Neural cell (in vitro differentiated cells): Measurements from ENCODE around the gene NUP133. TPM values are rescaled to one million over a fixed set of nuclear protein-coding genes. Genes with fewer than 3 reads are reported as not detected.

Experiments
- H2AFZ ChIP-seq: fragments of 200-600, 300-800 bp; sonication (generic), shearing (Covaris generic); 2 replicates; pipeline ENCODE4 v1.6.0; 2014; ENCODE audit warnings: low read depth, mild to moderate bottlenecking, antibody characterized with exemption, low read length, moderate library complexity
- H3F3A ChIP-seq: fragments of 200-600 bp; shearing (Covaris generic); 2 replicates; pipeline ENCODE4 v1.6.1; 2016; ENCODE audit warnings: mild to moderate bottlenecking, moderate library complexity, mixed read lengths, antibody characterized with exemption, low read length; ENCODE audit not compliant: insufficient read depth, poor library complexity, severe bottlenecking
- H3K27ac ChIP-seq: fragments of 200-600, 300-800 bp; sonication (generic), shearing (Covaris generic); 2 replicates; pipeline ENCODE4 v1.5.1; 2014; ENCODE audit warnings: mild to moderate bottlenecking, low read length, moderate library complexity
- H3K27me3 ChIP-seq: fragments of 300-800, 200-600 bp; sonication (generic), shearing (Covaris generic); 2 replicates; pipeline ENCODE4 v1.6.0; 2014; ENCODE audit warnings: mild to moderate bottlenecking, low read depth, low read length, moderate library complexity; ENCODE audit not compliant: insufficient read depth
- H3K36me3 ChIP-seq: fragments of 300-800, 200-600 bp; sonication (generic), shearing (Covaris generic); 2 replicates; pipeline ENCODE4 v1.5.1; 2014; ENCODE audit warnings: mild to moderate bottlenecking, antibody characterized with exemption, low read length, moderate library complexity; ENCODE audit not compliant: insufficient read depth
- H3K4me2 ChIP-seq: fragments of 300-800, 200-600 bp; sonication (generic), shearing (Covaris generic); 2 replicates; pipeline ENCODE4 v1.6.0; 2014; ENCODE audit warnings: mild to moderate bottlenecking, low read length
- H3K4me3 ChIP-seq: fragments of 300-800, 200-600 bp; sonication (generic), shearing (Covaris generic); 2 replicates; pipeline ENCODE4 v1.5.1; 2014; ENCODE audit warnings: mild to moderate bottlenecking, low read length, moderate library complexity
- H3K79me2 ChIP-seq: fragments of 200-600 bp; shearing (Covaris generic); replicated peaks from 2 replicates; pipeline ENCODE4 v1.6.0; 2014; ENCODE audit warnings: mild to moderate bottlenecking, low read length, moderate library complexity; ENCODE audit not compliant: insufficient read depth
- H3K9ac ChIP-seq: fragments of 300-800, 200-600 bp; sonication (generic), shearing (Covaris generic); 2 replicates; pipeline ENCODE4 v1.6.1; 2016; ENCODE audit warnings: mild to moderate bottlenecking, low read length, mixed read lengths
- H3K9me2 ChIP-seq: fragments of 200-600 bp; shearing (Covaris generic); 2 replicates; pipeline ENCODE4 v1.6.1; 2016; ENCODE audit warnings: mild to moderate bottlenecking, low read length, mixed read lengths; ENCODE audit not compliant: insufficient read depth
- H3K9me3 ChIP-seq: fragments of 200-600, 300-800 bp; sonication (generic), shearing (Covaris generic); 2 replicates; pipeline ENCODE4 v1.6.1; 2016; ENCODE audit warnings: mild to moderate bottlenecking, mixed run types, low read length, moderate library complexity, mixed read lengths
- H4K20me1 ChIP-seq: fragments of 200-600 bp; shearing (Covaris generic); 2 replicates; pipeline ENCODE4 v1.6.1; 2016; ENCODE audit warnings: mild to moderate bottlenecking, mixed run types; ENCODE audit not compliant: insufficient read depth
- EP300 ChIP-seq: fragments of 450-650 bp; conservative IDR thresholded peaks from 2 replicates; pipeline ENCODE4 v1.6.1; 2014; ENCODE audit warnings: antibody characterized with exemption, mild to moderate bottlenecking, moderate library complexity; ENCODE audit not compliant: poor library complexity, severe bottlenecking
- EZH2 ChIP-seq: fragments of 200-600, 300-800 bp; shearing (Covaris generic), sonication (generic); IDR thresholded peaks from 2 replicates; pipeline ENCODE4 v1.6.1; 2014; ENCODE audit warnings: antibody characterized with exemption, low read length, borderline replicate concordance, mild to moderate bottlenecking; ENCODE audit not compliant: insufficient read depth, poor library complexity, severe bottlenecking
- MXI1 ChIP-seq: fragments of 450-650 bp; conservative IDR thresholded peaks from 2 replicates; pipeline ENCODE4 v1.6.1; 2014; ENCODE audit warnings: antibody characterized with exemption, mild to moderate bottlenecking; ENCODE audit not compliant: poor library complexity, severe bottlenecking
- POLR2AphosphoS5 ChIP-seq: IDR thresholded peaks from 2 replicates; pipeline ENCODE4 v1.6.1; 2012
- RAD21 ChIP-seq: fragments of 450-650 bp; conservative IDR thresholded peaks from 2 replicates; pipeline ENCODE4 v1.6.1; 2014; ENCODE audit warnings: antibody characterized with exemption, mild to moderate bottlenecking, moderate library complexity
- SMC3 ChIP-seq: fragments of 450-650 bp; conservative IDR thresholded peaks from 2 replicates; pipeline ENCODE4 v1.6.1; 2014; ENCODE audit warnings: antibody characterized with exemption, mild to moderate bottlenecking, moderate library complexity; ENCODE audit not compliant: poor library complexity
- TAF1 ChIP-seq: IDR thresholded peaks from 2 replicates; pipeline ENCODE4 v1.6.1; 2012; ENCODE audit warnings: low read depth
- polyA plus RNA-seq: library from polyadenylated mRNA; depleted of rRNA; stranded (reverse); fragments of >200 nt; gene quantifications from 2 replicates; pipeline ENCODE4 v1.2.3, GENCODE V29; 2014
- TF ChIP-seq, protein P1 (sequence below): fragments of 450-650 bp; IDR thresholded peaks from 2 replicates; pipeline ENCODE4 v1.5.1; 2014; ENCODE audit warnings: antibody characterized with exemption, mild to moderate bottlenecking, moderate library complexity; ENCODE audit not compliant: poor library complexity, severe bottlenecking
- TF ChIP-seq, protein P2 (sequence below): IDR thresholded peaks from 2 replicates; pipeline ENCODE4 v1.6.1; 2012; ENCODE audit warnings: borderline replicate concordance

Gene NUP133
- polyA plus RNA-seq, 1 donor from 2014 or later = 73.4 TPM

DNA sequence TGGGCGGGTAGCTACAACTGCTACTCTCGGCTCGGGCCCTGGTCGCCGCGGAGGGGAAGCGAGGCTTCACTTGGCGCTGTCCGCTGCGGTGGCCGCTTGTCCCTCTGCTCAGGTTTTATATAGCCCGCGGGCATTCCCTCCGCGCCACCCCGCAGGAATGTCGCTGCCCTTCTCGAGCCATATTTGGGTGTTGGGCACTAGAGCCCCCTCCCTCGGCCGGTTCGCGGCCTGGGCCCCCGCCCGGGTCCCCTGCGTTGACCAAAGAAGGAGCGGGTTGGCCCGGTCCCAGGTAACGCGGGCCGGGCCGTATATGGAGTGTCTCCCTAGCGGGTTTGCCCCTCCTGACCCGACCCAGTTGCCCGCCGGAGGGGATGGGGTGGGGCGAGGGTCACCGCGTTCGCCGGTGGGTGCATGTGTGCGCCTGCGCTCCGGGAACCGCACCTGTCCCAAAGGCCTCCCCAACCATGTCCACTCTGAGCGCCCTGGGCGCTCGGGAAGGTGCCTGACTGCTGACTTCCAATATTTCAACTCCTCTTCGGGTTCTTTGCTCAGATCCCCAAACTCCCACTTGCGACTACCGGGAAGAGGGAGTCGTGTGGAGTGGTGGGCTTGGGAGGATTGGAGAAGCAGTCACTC lies 74.0 kb downstream of the NUP133 start, which contains the start of gene ACTA1:
TSS of gene ACTA1 (minus strand) at position 90 of the 636 bp plus-strand sequence. CDS start 979 bp downstream, outside the sequence.
- Histone ChIP-seq H3K4me2 (no peak within 1 kb of the TSS), H3K36me3 (no peaks in the 10 kb centered on the region), H3K27me3 (peaks cover 62% of the 10 kb centered on the region), H3K9me3 (no peaks in the 10 kb centered on the region), H3K9ac (no peak within 1 kb of the TSS), H3K9me2 (no peaks in the 10 kb centered on the region), H3K4me3 (peak within 1 kb of the TSS; percentile 55), H3K27ac (no peak within 1 kb of the TSS), H3K79me2 (no peaks in the 10 kb centered on the region), H4K20me1 (no peaks in the 10 kb centered on the region), H3F3A (no peaks in the 10 kb centered on the region), H2AFZ (no peak within 1 kb of the TSS)
- TF ChIP-seq EP300 = no peak
- no peak for TF ChIP-seq MXI1
- no peak for TF ChIP-seq SMC3
- peak; percentile 53 for TF ChIP-seq EZH2
- TF ChIP-seq, protein P1, sequence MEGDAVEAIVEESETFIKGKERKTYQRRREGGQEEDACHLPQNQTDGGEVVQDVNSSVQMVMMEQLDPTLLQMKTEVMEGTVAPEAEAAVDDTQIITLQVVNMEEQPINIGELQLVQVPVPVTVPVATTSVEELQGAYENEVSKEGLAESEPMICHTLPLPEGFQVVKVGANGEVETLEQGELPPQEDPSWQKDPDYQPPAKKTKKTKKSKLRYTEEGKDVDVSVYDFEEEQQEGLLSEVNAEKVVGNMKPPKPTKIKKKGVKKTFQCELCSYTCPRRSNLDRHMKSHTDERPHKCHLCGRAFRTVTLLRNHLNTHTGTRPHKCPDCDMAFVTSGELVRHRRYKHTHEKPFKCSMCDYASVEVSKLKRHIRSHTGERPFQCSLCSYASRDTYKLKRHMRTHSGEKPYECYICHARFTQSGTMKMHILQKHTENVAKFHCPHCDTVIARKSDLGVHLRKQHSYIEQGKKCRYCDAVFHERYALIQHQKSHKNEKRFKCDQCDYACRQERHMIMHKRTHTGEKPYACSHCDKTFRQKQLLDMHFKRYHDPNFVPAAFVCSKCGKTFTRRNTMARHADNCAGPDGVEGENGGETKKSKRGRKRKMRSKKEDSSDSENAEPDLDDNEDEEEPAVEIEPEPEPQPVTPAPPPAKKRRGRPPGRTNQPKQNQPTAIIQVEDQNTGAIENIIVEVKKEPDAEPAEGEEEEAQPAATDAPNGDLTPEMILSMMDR = no peak

DNA sequence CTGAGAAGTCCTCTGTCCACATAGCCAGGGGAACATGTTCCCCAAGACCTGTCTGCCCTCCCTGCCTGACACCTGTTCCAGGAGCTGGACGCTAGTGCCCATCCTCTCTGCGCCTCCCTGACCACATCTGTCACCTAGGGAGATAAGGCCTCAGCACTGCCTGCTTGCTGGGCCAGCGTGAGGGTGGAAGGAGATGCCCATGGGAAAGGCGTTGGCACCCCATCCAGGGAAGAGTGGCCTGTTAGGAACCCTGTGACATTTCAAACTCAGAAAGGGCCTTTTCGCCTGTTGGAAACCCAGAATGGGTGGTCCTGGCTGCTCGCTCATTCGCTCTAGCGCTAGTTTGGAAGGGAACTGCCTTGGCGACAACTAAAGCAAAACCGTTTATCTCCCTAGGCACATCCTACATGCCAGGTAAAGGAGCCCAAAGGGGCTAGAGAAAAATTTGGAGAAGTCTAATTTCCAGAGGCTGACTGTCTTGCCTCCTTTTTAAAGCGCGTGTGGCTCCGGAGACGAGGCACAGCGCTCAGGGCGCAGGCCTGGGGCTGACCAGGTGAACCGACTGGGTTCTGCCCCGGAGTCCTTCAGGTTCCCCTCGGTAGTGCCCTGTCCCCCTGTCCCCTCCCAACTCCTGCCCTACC lies 74.7 kb downstream of the NUP133 start:
- Histone ChIP-seq H3K4me3 (peak overlapping the region; percentile 55), H3K9ac (no peak overlapping the region), H3K9me2 (no peaks in the 10 kb centered on the region), H3K9me3 (no peaks in the 10 kb centered on the region), H3F3A (no peaks in the 10 kb centered on the region), H3K36me3 (no peaks in the 10 kb centered on the region), H2AFZ (no peak overlapping the region), H3K27ac (no peak overlapping the region), H4K20me1 (no peaks in the 10 kb centered on the region), H3K4me2 (no peak overlapping the region), H3K79me2 (no peaks in the 10 kb centered on the region), H3K27me3 (peaks cover 62% of the 10 kb centered on the region)
- no peak for TF ChIP-seq EP300
- TF ChIP-seq EZH2 = no peak
- no peak for TF ChIP-seq POLR2AphosphoS5
- TF ChIP-seq SMC3 = no peak
- TF ChIP-seq TAF1 = no peak
- TF ChIP-seq RAD21 = no peak
- TF ChIP-seq MXI1 = no peak
- TF ChIP-seq, protein P2, sequence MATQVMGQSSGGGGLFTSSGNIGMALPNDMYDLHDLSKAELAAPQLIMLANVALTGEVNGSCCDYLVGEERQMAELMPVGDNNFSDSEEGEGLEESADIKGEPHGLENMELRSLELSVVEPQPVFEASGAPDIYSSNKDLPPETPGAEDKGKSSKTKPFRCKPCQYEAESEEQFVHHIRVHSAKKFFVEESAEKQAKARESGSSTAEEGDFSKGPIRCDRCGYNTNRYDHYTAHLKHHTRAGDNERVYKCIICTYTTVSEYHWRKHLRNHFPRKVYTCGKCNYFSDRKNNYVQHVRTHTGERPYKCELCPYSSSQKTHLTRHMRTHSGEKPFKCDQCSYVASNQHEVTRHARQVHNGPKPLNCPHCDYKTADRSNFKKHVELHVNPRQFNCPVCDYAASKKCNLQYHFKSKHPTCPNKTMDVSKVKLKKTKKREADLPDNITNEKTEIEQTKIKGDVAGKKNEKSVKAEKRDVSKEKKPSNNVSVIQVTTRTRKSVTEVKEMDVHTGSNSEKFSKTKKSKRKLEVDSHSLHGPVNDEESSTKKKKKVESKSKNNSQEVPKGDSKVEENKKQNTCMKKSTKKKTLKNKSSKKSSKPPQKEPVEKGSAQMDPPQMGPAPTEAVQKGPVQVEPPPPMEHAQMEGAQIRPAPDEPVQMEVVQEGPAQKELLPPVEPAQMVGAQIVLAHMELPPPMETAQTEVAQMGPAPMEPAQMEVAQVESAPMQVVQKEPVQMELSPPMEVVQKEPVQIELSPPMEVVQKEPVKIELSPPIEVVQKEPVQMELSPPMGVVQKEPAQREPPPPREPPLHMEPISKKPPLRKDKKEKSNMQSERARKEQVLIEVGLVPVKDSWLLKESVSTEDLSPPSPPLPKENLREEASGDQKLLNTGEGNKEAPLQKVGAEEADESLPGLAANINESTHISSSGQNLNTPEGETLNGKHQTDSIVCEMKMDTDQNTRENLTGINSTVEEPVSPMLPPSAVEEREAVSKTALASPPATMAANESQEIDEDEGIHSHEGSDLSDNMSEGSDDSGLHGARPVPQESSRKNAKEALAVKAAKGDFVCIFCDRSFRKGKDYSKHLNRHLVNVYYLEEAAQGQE = no peak
- TF ChIP-seq, protein P1 = no peak
